CD4-positive, alpha-beta T cell (primary cell): ENCODE results near the gene NR2F6. TPM values are rescaled to one million over a fixed set of nuclear protein-coding genes. Genes with fewer than 3 reads are reported as not detected.
A peak's percentile ranks its signal among the peaks of the same experiment; 100 is the strongest.

ENCODE experiments used
- ATAC-seq: fragments of 200-7000 bp; cut with Tn5 transposase; one replicate; pipeline ENCODE4 v1.10.0; 2022; ENCODE audit warnings: mild to moderate bottlenecking; ENCODE audit not compliant: poor library complexity
- CTCF ChIA-PET: fragments of 350-600 bp; sonication (Branson Sonifier 250); formaldehyde crosslinking; loops from one replicate; lab custom pipeline; 2021; ENCODE audit warnings: antibody characterized with exemption, inconsistent platforms; lab: Charles Lee
- POLR2A ChIA-PET: fragments of 350-600 bp; sonication (Branson Sonifier 250); formaldehyde crosslinking; loops from one replicate; lab custom pipeline; 2021; ENCODE audit warnings: antibody characterized with exemption, inconsistent platforms; lab: Charles Lee
- DNase-seq, 14 experiments: peaks; one replicate each; pipeline ENCODE4 v3.0.0-alpha.2; 2013 to 2020; ENCODE audit warnings: mixed read lengths in 2 of 14
- H3K27ac ChIP-seq, 2 donors: one replicate each; pipeline versions ENCODE4 v1.5.1 to v1.7.0; 2013; ENCODE audit warnings: low read length in 2 of 2, low read depth in 1 of 2, mild to moderate bottlenecking in 1 of 2
- H3K27me3 ChIP-seq, 2 experiments: 1 replicate in 1 of 2; 2 replicates in 1 of 2; pipeline versions ENCODE4 v1.6.1 to v1.7.0; 2013; ENCODE audit warnings: low read length in 2 of 2, control low read depth in 1 of 2, mild to moderate bottlenecking in 1 of 2, moderate library complexity in 1 of 2; ENCODE audit not compliant: insufficient read depth in 2 of 2, control insufficient read depth in 1 of 2
- H3K36me3 ChIP-seq: one replicate; pipeline ENCODE4 v1.6.1; 2013; ENCODE audit warnings: low read length, control low read depth; ENCODE audit not compliant: insufficient read depth
- H3K4me1 ChIP-seq: one replicate; pipeline ENCODE4 v1.6.1; 2013; ENCODE audit warnings: low read length, control low read depth; ENCODE audit not compliant: insufficient read depth
- H3K4me3 ChIP-seq: one replicate; pipeline ENCODE4 v1.5.1; 2013; ENCODE audit warnings: mild to moderate bottlenecking, low read length, moderate library complexity
- H3K9me3 ChIP-seq, 2 experiments: 1 replicate in 1 of 2; 2 replicates in 1 of 2; pipeline versions ENCODE4 v1.6.1 to v1.7.0; 2013; ENCODE audit warnings: low read length in 2 of 2, mild to moderate bottlenecking in 2 of 2, control low read depth in 1 of 2, moderate library complexity in 1 of 2; ENCODE audit not compliant: control insufficient read depth in 1 of 2, insufficient read depth in 1 of 2
- H3K27ac Mint-ChIP-seq: one replicate; pipeline ENCODE4 v1.8.0; 2020; ENCODE audit warnings: mixed read lengths
- H3K27me3 Mint-ChIP-seq: one replicate; pipeline ENCODE4 v1.8.0; 2021; ENCODE audit warnings: mixed read lengths
- H3K36me3 Mint-ChIP-seq: one replicate; pipeline ENCODE4 v1.8.0; 2021; ENCODE audit warnings: low read depth, mixed read lengths
- H3K4me1 Mint-ChIP-seq: one replicate; pipeline ENCODE4 v1.8.0; 2021; ENCODE audit warnings: low read depth, mixed read lengths
- H3K4me3 Mint-ChIP-seq: one replicate; pipeline ENCODE4 v1.8.0; 2020; ENCODE audit warnings: mild to moderate bottlenecking, mixed read lengths
- H3K9me3 Mint-ChIP-seq: one replicate; pipeline ENCODE4 v1.8.0; 2020; ENCODE audit warnings: mixed read lengths
- intact Hi-C, 2 experiments: fragments of 100-400 bp; cut with DNase I in 1 of 2; cut with micrococcal nuclease in 1 of 2; formaldehyde crosslinking; loops; one replicate each; pipeline versions ENCODE4 v1.15.1 to v1.9.0; 2023 to 2025; cut with DNase I, micrococcal nuclease
- total RNA-seq, 174 experiments: library from RNA in 2 of 174; stranded (reverse) in 2 of 174; gene quantifications; one replicate each; pipeline ENCODE4 v1.2.3 and lab custom pipeline; 2021 to 2026
- TF ChIP-seq, protein P1 (sequence below): fragments of 200-600 bp; IDR thresholded peaks from one replicate; pipeline ENCODE4 v1.8.0; 2022; ENCODE audit warnings: antibody characterized with exemption, mild to moderate bottlenecking

Gene NR2F6
- total RNA-seq, 2 experiments from 2014 or later = 0.74 to 1.1 TPM

DNA sequence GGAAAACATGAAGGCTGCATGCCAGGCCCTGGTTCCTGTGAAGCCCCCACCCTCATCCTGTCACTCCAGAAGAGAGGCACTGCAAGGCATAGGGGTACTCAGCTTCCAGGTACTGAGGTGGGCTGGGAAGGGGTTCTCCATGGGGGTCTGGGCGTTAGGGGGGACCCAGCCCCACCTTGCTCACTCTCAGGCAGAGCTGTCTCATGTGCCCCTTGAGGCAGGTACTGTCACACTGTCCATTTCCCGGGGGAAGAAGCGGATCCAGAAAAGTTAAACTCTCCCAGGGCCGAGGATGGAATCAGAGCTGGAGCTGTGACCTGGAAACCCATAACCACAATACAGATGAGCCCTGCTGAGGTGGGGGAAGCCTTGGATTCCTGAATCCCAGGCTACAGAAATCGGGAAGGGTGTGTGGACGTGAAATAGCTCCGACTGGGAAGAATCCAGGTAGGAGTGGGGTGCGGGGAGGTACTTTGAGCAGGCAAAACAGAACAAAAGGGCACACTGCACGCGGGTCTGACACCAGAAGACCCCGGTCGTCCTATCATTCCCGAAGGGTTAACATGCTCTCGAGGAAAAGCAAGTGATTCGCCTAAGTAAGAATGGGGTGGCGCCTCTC is 31.1 kb downstream of the NR2F6 start:
- Mint-ChIP-seq H3K36me3 (peaks cover 56% of the 10 kb centered on the region), H3K4me1 (peaks cover 11% of the 10 kb centered on the region), H3K27me3 (no peaks in the 10 kb centered on the region), H3K27ac (peak overlapping the region; percentile 94), H3K9me3 (no peaks in the 10 kb centered on the region), H3K4me3 (peak overlapping the region; percentile 88)
- Histone ChIP-seq H3K27me3 (no peaks in the 10 kb centered on the region), H3K4me1 (peaks cover 22% of the 10 kb centered on the region), H3K9me3 (peaks cover 0 to 5% of the 10 kb centered on the region in 2 experiments), H3K27ac (peak overlapping the region; percentile 74 to 97), H3K36me3 (peaks cover 47% of the 10 kb centered on the region), H3K4me3 (peak overlapping the region; percentile 93)
- DNase-seq (peak in 1 of 14 experiments; percentile 28), ATAC-seq (no peak)
- intact Hi-C loops = loop anchor here (1.0 to 2.0 kb wide), 6 partner anchors 12 to 139 kb away; partner anchors contain the start of genes OCEL1 (in 2 of the 2), BABAM1 (in 1 of the 2), GTPBP3 (in 1 of the 2) and HAUS8 (in 1 of the 2)
- TF ChIP-seq, protein P1, sequence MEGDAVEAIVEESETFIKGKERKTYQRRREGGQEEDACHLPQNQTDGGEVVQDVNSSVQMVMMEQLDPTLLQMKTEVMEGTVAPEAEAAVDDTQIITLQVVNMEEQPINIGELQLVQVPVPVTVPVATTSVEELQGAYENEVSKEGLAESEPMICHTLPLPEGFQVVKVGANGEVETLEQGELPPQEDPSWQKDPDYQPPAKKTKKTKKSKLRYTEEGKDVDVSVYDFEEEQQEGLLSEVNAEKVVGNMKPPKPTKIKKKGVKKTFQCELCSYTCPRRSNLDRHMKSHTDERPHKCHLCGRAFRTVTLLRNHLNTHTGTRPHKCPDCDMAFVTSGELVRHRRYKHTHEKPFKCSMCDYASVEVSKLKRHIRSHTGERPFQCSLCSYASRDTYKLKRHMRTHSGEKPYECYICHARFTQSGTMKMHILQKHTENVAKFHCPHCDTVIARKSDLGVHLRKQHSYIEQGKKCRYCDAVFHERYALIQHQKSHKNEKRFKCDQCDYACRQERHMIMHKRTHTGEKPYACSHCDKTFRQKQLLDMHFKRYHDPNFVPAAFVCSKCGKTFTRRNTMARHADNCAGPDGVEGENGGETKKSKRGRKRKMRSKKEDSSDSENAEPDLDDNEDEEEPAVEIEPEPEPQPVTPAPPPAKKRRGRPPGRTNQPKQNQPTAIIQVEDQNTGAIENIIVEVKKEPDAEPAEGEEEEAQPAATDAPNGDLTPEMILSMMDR = no peak
- POLR2A ChIA-PET = interaction anchor here (0.5 to 3.9 kb wide), 21 partner anchors 9 to 1796 kb away, joined by 3 to 97 read pairs (median 5); partner anchors contain the start of genes AKAP8L, ANO8, BABAM1 and DDA1
- CTCF ChIA-PET = interaction anchor here (1.0 to 2.5 kb wide), 3 partner anchors 21 to 147 kb away, joined by 3 to 12 read pairs (median 3); no protein-coding TSS in a partner anchor

DNA sequence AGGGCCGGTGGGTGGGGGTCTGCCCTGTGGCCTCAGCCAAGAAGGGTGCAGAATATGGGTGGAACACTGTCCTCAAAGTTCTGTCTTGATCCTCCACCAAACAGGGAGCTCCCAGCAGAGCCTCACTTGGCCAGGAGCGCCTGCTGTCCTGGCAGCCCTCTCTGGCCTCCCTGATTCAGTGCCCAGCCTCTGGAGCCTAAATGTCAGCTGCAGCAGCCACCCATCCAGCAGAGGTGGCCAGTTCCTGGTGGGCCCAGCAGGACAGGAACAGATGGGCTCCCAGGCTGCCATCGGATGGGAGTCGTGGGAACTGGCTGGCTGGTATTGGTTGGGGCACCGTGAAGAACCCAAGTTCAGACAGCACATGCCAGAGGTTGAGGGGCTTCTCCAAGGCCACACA is 32.4 kb downstream of the NR2F6 start:
- Mint-ChIP-seq H3K4me3 (no peak overlapping the region), H3K36me3 (peaks cover 63% of the 10 kb centered on the region), H3K9me3 (no peaks in the 10 kb centered on the region), H3K27me3 (no peaks in the 10 kb centered on the region), H3K27ac (no peak overlapping the region), H3K4me1 (peaks cover 11% of the 10 kb centered on the region)
- no peak overlapping the region for H3K27ac ChIP-seq
- ChIA-PET POLR2A (interaction anchor here (1.7 to 3.9 kb wide), 2 partner anchors 13 to 22 kb away, joined by 4 to 97 read pairs; partner anchors contain the start of gene OCEL1), CTCF (interaction anchor here (2.5 kb wide), 1 partner anchor 23 kb away, joined by 12 read pairs; no protein-coding TSS in a partner anchor)
- peaks cover 53% of the 10 kb centered on the region for H3K36me3 ChIP-seq
- DNase-seq = no peak
- H3K27me3 ChIP-seq = no peaks in the 10 kb centered on the region
- TF ChIP-seq, protein P1 = no peak
- ATAC-seq = no peak
- no peaks in the 10 kb centered on the region for H3K9me3 ChIP-seq
- H3K4me3 ChIP-seq = no peak overlapping the region
- peaks cover 22% of the 10 kb centered on the region for H3K4me1 ChIP-seq
- intact Hi-C loops = no loop called here

GRCh38 chr19:17211547-17212446 is 33.9 kb downstream of the NR2F6 start:
- Histone ChIP-seq H3K9me3 (no peaks in the 10 kb centered on the region), H3K36me3 (peaks cover 46% of the 10 kb centered on the region), H3K4me3 (no peak overlapping the region), H3K27ac (no peak overlapping the region), H3K27me3 (no peaks in the 10 kb centered on the region), H3K4me1 (peaks cover 22% of the 10 kb centered on the region)
- Mint-ChIP-seq H3K27me3 (no peaks in the 10 kb centered on the region), H3K27ac (no peak overlapping the region), H3K9me3 (no peaks in the 10 kb centered on the region), H3K4me1 (peaks cover 11% of the 10 kb centered on the region), H3K4me3 (no peak overlapping the region), H3K36me3 (peaks cover 56% of the 10 kb centered on the region)
- POLR2A ChIA-PET = interaction anchor here (0.6 to 1.7 kb wide), 3 partner anchors 13 to 24 kb away, joined by 3 to 4 read pairs (median 3); partner anchors contain the start of gene OCEL1
- DNase-seq (no peak), ATAC-seq (no peak)
- intact Hi-C loops = no loop called here
- TF ChIP-seq, protein P1 = no peak
- CTCF ChIA-PET = no interaction called here
